GM03348 (cell line): ENCODE results near the gene PLPP1.
A peak's percentile ranks its signal among the peaks of the same experiment; 100 is the strongest.

Experiments
- DNase-seq: peaks from one replicate; pipeline ENCODE4 v3.0.0; 2012; ENCODE audit warnings: low spot score

Gene PLPP1

DNA sequence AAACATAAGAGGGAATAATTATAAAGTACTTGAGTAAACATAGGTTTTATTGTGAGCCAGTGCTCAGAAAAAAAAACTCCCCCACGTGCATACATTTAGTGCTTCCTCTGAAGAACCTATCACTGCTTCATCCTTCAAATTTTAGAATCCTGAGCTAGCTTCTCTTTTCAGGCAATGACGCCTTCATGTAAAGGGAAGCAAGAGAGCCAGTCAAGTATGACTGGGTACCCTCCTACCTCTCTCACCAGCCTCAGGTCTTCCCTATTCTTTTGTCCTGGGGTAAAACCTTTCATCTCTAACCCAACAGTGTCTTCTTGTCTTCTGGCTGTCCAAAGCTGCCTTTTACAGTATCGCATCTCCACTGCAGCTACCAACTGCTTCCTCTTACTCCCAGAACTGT lies 32.0 kb downstream of the PLPP1 start:
- DNase-seq = no peak

DNA sequence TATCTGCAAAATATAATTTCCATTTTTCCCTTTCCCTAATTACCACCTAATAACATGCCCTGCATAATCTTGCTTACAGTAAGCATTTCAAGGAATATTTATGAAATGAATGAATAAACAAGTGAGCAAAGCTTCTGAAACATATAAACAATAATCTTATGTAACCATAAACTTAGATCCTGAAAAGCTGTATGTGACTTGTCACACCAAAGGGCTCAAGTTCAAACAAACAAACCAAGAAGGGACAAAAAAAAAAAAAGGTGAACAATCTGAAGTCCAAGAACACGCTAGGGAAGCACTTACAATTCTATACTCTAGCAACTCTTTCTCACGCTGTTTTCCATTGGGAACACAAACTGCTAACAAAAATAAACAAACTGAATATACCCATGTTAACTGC lies 36.3 kb downstream of the PLPP1 start:
- no peak for DNase-seq

DNA sequence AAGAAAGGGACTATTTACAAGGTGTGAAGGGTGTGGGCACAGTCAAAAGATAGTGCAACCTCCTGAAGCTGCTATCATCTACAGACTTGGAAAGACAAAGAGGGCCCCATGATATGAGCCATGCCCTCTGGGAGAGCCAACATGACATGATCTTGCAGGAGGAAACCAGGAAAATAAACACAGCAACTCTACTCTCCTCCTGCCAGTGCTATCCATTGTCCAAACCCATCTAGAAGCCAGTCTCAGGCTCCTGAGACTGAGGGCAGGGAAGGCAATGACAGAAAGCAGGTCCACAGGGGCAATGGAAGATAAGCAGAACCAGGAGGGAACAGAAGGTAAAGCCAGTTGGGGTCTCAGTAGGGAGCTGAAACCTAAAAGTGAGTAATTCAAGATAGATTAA lies 37.1 kb downstream of the PLPP1 start:
- no peak for DNase-seq

DNA sequence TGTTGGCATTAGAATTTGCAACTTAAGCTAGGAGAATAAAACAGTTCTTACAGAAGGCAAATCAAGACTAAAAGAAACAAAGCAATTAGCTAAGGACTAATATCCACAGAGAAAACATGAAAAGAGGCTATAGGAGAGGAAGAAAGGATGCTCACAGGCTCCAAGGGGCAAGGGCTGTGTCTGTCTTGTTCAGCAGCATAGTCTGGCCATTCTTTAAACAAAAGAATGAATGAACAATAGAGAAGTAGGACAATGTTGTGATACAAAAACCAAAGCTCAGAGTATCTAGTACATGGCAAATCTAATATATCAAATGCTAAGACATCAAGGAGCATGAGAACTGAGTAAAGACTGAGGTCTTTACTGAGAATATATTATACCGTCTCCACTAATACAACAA lies 39.5 kb downstream of the PLPP1 start:
- DNase-seq = no peak

DNA sequence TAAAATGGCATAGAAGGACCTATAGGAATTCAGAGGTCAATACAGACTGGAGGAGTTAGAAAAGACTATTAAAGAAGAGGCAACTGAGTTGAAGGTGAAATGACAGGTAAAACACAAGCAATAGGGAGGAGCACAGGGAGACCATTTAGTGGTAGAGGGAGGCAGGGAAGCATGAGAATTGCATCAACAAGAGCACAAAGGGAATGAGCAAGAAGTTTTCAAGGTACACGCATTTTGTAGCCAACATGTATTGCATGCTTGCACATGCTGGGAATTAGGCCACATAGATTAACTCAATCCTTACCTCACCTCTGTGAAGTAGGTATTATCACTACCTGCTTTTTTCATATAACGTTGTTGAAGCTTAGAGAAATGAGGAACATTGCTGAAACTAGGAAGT lies 42.3 kb downstream of the PLPP1 start:
- DNase-seq = no peak

- no peak for DNase-seq
Observed at GRCh38 chr5:55485073-55485472, 49.7 kb downstream of the PLPP1 start.

GRCh38 chr5:55484531-55484930 lies 50.2 kb downstream of the PLPP1 start:
- DNase-seq = no peak

DNA sequence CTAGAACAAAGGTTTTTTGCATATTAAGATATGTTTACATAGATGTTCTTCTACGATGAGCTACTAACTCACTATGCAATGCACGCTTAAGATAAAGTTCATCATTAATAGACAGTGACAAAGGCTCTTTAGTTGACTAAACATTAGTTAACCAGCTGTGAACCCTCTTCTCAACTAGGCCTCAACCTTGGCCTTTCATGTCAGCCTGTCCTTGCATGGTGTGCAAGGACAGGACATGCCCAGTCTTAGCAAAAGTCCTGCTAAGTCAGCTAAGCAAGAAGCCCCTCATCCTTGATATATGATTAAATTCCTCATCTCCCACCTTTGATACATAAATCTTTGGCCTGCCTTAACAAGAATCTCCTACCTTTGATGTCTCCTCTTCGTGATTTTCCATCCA lies 50.9 kb downstream of the PLPP1 start:
- no peak for DNase-seq

GRCh38 chr5:55481293-55481855 lies 53.4 kb downstream of the PLPP1 start:
- peak; percentile 27 for DNase-seq

DNA sequence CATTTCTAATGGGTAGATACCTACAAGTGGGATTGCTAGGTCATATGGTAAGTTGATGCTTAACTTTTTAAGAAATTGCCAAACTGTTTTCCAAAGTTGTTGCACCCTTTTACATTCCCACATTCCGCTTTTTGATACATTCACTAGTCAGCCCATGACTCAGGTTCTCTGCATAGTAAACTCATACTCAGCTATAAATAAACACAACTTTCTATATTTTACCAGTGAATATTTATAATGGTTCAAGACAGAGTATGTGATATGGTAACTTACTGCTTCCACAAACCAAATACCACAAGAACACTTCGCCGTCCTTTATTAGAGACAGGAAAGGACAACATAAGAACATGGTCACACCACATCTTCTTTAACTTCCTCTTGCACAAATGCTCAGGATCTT lies 54.0 kb downstream of the PLPP1 start:
- DNase-seq = peak; percentile 35

DNA sequence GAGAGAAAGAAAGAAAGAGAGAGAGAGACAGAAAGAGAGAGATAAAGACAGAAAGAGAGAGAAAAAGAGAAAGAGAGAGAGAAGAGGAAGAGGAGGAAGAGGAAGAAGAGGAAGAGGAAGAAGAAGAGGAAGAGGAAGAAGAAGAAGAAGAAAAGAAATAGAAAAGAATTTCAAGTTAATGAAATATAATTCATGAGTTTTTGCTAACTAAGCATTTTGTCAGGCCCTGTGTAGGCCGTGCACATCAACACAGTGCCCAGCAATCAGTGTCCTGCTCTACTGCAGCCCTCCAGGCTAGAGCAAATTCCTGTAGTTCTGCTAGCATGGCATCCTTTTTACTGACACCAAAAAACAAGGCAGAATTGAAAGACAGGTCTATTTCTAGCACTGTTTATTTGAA lies 62.1 kb downstream of the PLPP1 start:
- no peak for DNase-seq

DNA sequence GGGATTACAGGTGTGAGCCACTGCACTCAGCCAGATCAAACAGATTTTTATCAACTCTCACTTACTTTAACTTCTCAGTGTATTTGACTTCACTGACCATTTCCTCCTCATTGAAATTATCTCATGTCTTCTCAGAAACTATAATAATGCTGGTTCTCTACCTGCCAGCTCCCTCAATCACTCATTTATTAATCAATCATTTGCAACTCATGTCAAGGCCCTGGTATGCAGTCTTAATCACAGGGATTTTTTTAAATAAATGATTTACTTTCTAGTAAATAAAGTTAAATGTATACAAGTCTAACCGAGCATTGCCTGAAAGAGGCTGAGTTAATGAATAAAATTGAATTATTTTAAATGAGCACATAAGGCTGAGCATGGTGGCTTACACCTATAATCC lies 63.3 kb downstream of the PLPP1 start:
- no peak for DNase-seq

- no peak for DNase-seq
Observed at GRCh38 chr5:55470282-55470681, 64.5 kb downstream of the PLPP1 start.

DNA sequence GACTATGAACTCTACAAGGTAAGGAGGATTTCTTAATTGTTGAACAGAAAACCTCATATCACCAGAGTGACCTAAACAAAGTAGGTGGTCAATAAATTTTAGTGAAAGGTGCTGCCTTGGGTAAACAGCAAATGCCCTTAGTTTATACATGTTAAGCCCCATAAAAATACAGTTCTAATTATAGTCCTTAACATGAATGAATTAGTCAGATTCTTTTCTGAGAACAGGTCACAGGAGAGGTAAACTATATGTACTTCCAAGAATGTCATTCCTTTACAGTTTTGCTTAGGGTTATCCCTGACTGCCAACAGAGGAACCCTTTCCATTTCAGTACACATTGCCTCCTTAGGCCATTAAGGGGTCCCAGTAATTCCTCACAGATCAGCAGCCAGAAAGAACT lies 64.9 kb downstream of the PLPP1 start:
- DNase-seq = no peak

- no peak for DNase-seq
Observed at GRCh38 chr5:55467862-55468551, 66.8 kb downstream of the PLPP1 start.

GRCh38 chr5:55463613-55464012 lies 71.2 kb downstream of the PLPP1 start:
- no peak for DNase-seq

GRCh38 chr5:55459572-55459971 lies 75.2 kb downstream of the PLPP1 start:
- no peak for DNase-seq

- DNase-seq = peak; percentile 48
Observed at GRCh38 chr5:55456216-55456895, 78.4 kb downstream of the PLPP1 start.

DNA sequence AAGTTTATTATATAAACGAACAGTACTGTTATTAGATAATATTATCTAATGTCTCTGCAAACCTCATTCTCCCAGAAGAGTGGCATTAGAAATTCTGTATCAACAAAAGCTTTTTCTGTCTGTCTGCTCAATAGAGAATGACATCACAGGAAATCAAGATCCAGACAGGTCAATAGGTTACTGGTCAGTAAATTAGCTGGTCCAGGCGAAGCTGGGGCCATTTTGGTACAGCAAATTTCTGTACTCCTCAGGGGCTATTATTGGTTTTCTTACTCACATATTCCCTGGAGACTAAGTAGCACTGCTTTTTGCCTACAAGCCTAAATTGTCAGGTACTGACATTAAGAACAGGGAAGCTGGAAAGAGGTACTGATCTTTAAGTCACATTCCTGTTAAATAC lies 80.5 kb downstream of the PLPP1 start:
- DNase-seq = no peak

DNA sequence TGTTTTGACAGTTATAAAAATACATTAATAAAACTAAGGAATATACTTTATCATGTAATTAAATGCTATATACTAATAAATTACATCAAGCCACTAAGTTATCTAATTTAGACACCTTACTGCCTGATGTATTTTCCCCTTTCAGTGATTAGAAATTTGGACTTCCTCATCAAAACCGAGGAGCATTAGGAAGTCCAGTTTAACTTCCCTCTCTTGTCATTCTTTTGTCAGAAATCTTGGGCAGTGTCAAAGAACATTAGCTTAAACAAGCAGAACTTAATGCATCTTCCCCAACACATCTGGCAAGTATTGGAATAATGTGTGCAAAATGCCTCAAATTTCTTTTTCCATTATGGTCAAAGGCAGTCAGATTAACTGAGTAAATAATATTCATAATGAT lies 81.6 kb downstream of the PLPP1 start:
- DNase-seq = no peak

- no peak for DNase-seq
Observed at GRCh38 chr5:55451976-55452375, 82.8 kb downstream of the PLPP1 start.

GRCh38 chr5:55450050-55450765 lies 84.6 kb downstream of the PLPP1 start:
- DNase-seq = peak; percentile 55
